Uterus (tissue), 4 donors: ENCODE results near the gene RPS3A. TPM values are rescaled to one million over a fixed set of nuclear protein-coding genes. Genes with fewer than 3 reads are reported as not detected.

Experiments used
- DNase-seq, 2 donors: peaks; one replicate each; pipeline ENCODE4 v3.0.0-alpha.2; 2019 to 2020
- H3K27ac ChIP-seq, 2 donors: fragments of 200-600 bp; sonication (generic); 1 replicate in 1 of 2; 2 replicates in 1 of 2; pipeline ENCODE4 v1.5.1; 2016 to 2018
- H3K27me3 ChIP-seq, 2 donors: fragments of 200-600 bp; sonication (generic); one replicate each; pipeline ENCODE4 v1.5.1; 2018 to 2019; ENCODE audit warnings: control low read depth in 1 of 2
- H3K36me3 ChIP-seq, 2 donors: fragments of 200-600 bp; sonication (generic); one replicate each; pipeline ENCODE4 v1.5.1; 2019; ENCODE audit warnings: control low read depth in 1 of 2
- H3K4me1 ChIP-seq, 2 donors: fragments of 200-600 bp; sonication (generic); one replicate each; pipeline ENCODE4 v1.5.1; 2018 to 2019; ENCODE audit warnings: control low read depth in 1 of 2
- H3K4me3 ChIP-seq, 2 donors: fragments of 200-600 bp; sonication (generic); 1 replicate in 1 of 2; 2 replicates in 1 of 2; pipeline ENCODE4 v1.5.1; 2018 to 2019; ENCODE audit warnings: mild to moderate bottlenecking in 1 of 2
- H3K9me3 ChIP-seq, 2 donors: fragments of 200-600 bp; sonication (generic); one replicate each; pipeline ENCODE4 v1.5.1; 2019; ENCODE audit warnings: control low read depth in 1 of 2
- POLR2A ChIP-seq, 2 donors: fragments of 450-650 bp; IDR thresholded peaks; one replicate each; pipeline ENCODE4 v1.6.1; 2016; ENCODE audit warnings: antibody characterized with exemption in 2 of 2, mild to moderate bottlenecking in 1 of 2, moderate library complexity in 1 of 2
- intact Hi-C: fragments of 100-400 bp; cut with DNase I; formaldehyde crosslinking; loops from one replicate; pipeline ENCODE4 v1.15.1; 2023; ENCODE audit warnings: low total_unique reads
- small RNA-seq: library from RNA; depleted of rRNA; stranded (forward); fragments of <200 nt; gene quantifications from one replicate; pipeline ENCODE3, GENCODE V24; 2016
- total RNA-seq, 4 donors: library from RNA; depleted of rRNA in 3 of 4; stranded (reverse); fragments of >200 nt in 3 of 4; gene quantifications; one replicate each; pipeline versions ENCODE4 v1.1.0 to v1.2.4, GENCODE V29; 2014 to 2023
- TF ChIP-seq, protein P1 (sequence below), 4 experiments: fragments of 200-600 bp in 2 of 4; fragments of 450-650 bp in 2 of 4; sonication (generic) in 2 of 4; IDR thresholded peaks; one replicate each; pipeline ENCODE4 v1.5.1; 2016 to 2019; ENCODE audit warnings: antibody characterized with exemption in 4 of 4, mild to moderate bottlenecking in 2 of 4, moderate library complexity in 1 of 4
- donor health status: DM: yes; HTN: yes; CAD: no.

The RPS3A gene
- total RNA-seq, 4 donors from 2014 or later = 2,740 to 15,349 (median 8,137) TPM

DNA sequence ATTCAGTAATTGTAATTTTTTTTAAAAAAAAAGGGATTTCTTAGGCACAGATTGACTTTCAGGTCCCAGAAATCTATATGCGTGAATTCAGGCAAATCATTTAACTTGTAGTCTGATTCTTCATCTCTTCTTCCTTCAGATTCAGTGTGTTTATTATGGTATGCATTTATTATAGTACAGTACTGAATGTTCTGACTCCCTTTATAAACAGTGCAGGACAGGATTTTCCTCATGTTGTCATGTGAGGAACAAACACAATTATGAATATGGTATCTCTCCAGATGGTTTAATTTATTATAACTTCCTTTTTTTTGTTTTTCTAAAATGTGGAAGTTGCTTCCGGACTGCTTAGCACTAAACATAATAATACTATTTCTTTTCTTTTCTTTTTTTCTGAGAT lies 54.2 kb downstream of the RPS3A start:
- H3K4me1 ChIP-seq = no peaks in the 10 kb centered on the region
- H3K27ac ChIP-seq = no peak overlapping the region
- H3K36me3 ChIP-seq = no peaks in the 10 kb centered on the region
- no peak for TF ChIP-seq POLR2A (IDR thresholded peaks at IDR 0.05)
- TF ChIP-seq, protein P1, sequence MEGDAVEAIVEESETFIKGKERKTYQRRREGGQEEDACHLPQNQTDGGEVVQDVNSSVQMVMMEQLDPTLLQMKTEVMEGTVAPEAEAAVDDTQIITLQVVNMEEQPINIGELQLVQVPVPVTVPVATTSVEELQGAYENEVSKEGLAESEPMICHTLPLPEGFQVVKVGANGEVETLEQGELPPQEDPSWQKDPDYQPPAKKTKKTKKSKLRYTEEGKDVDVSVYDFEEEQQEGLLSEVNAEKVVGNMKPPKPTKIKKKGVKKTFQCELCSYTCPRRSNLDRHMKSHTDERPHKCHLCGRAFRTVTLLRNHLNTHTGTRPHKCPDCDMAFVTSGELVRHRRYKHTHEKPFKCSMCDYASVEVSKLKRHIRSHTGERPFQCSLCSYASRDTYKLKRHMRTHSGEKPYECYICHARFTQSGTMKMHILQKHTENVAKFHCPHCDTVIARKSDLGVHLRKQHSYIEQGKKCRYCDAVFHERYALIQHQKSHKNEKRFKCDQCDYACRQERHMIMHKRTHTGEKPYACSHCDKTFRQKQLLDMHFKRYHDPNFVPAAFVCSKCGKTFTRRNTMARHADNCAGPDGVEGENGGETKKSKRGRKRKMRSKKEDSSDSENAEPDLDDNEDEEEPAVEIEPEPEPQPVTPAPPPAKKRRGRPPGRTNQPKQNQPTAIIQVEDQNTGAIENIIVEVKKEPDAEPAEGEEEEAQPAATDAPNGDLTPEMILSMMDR (IDR thresholded peaks at IDR 0.05) = no peak
- H3K9me3 ChIP-seq = no peaks in the 10 kb centered on the region
- intact Hi-C loops = no loop called here
- no peaks in the 10 kb centered on the region for H3K27me3 ChIP-seq
- no peak overlapping the region for H3K4me3 ChIP-seq
- DNase-seq = no peak

Small RNA genes lying within 50 kb of the gene (small RNA-seq; reads per million reads assigned to genes)
- gene SNORD73A (not detected), gene SNORD73B (0.48 reads per million)

Other genes starting within 250 kb of the RPS3A start
- gene LRBA, start 84.3 kb upstream of the RPS3A start, total RNA-seq = 100 to 1,000 TPM in 1 of 4 donors, 10 to 100 TPM in 3; 32.0 to 126 (median 41.7) TPM
- gene PRSS48, start 177.5 kb downstream of the RPS3A start, total RNA-seq = not detected
- 100 to 1,000 TPM in 2 of 4 donors, 10 to 100 TPM in 2; 35.2 to 316 (median 131) TPM for gene SH3D19, start 226.0 kb downstream of the RPS3A start, total RNA-seq